Kidney tubule cell (primary cell): Measurements from ENCODE around the gene KREMEN2.

Experiments
- DNase-seq: peaks from one replicate; pipeline ENCODE4 v3.0.0-alpha.2; 2018; ENCODE audit warnings: low spot score

The KREMEN2 gene

GRCh38 chr16:2980227-2981176 is 16.4 kb downstream of the KREMEN2 start, which contains the start of gene PKMYT1:
PKMYT1 (minus strand) TSS chr16:2980446; CDS start chr16:2979657, 789 bp downstream.
- peak; percentile 90 for DNase-seq

- DNase-seq: no peak
Observed at GRCh38 chr16:2981177-2981898, 17.3 kb downstream of the KREMEN2 start.

- DNase-seq: no peak
Observed at GRCh38 chr16:2981899-2982250, 17.8 kb downstream of the KREMEN2 start.

GRCh38 chr16:2982402-2982801 is 18.3 kb downstream of the KREMEN2 start:
- no peak for DNase-seq

- DNase-seq: peak; percentile 89
Observed at GRCh38 chr16:2983706-2984136, 19.6 kb downstream of the KREMEN2 start.

GRCh38 chr16:2985462-2985861 is 21.4 kb downstream of the KREMEN2 start:
- DNase-seq: no peak

GRCh38 chr16:2985893-2986355 is 21.8 kb downstream of the KREMEN2 start:
- DNase-seq: no peak

- no peak for DNase-seq
Observed at GRCh38 chr16:2986623-2987188, 22.6 kb downstream of the KREMEN2 start.

- DNase-seq: no peak
Observed at GRCh38 chr16:2987286-2987685, 23.2 kb downstream of the KREMEN2 start.

GRCh38 chr16:2987833-2988232 is 23.8 kb downstream of the KREMEN2 start:
- no peak for DNase-seq

GRCh38 chr16:2988590-2989099 is 24.6 kb downstream of the KREMEN2 start:
- DNase-seq: no peak

- no peak for DNase-seq
Observed at GRCh38 chr16:2990891-2991290, 26.8 kb downstream of the KREMEN2 start.

- no peak for DNase-seq
Observed at GRCh38 chr16:2991566-2992261, 27.6 kb downstream of the KREMEN2 start.

GRCh38 chr16:2992383-2993081 is 28.5 kb downstream of the KREMEN2 start:
- no peak for DNase-seq

GRCh38 chr16:2996298-2996697 is 32.2 kb downstream of the KREMEN2 start:
- no peak for DNase-seq

- no peak for DNase-seq
Observed at GRCh38 chr16:2999929-3000328, 35.9 kb downstream of the KREMEN2 start.

GRCh38 chr16:3000540-3000939 is 36.5 kb downstream of the KREMEN2 start:
- DNase-seq: no peak

- DNase-seq: no peak
Observed at GRCh38 chr16:3001316-3001715, 37.2 kb downstream of the KREMEN2 start.

- DNase-seq: peak; percentile 99
Observed at GRCh38 chr16:3003582-3004270, 39.7 kb downstream of the KREMEN2 start.

GRCh38 chr16:3004319-3004718 is 40.2 kb downstream of the KREMEN2 start:
- DNase-seq: peak; percentile 35
